Measurements from ENCODE around the gene PRORP.

DNA sequence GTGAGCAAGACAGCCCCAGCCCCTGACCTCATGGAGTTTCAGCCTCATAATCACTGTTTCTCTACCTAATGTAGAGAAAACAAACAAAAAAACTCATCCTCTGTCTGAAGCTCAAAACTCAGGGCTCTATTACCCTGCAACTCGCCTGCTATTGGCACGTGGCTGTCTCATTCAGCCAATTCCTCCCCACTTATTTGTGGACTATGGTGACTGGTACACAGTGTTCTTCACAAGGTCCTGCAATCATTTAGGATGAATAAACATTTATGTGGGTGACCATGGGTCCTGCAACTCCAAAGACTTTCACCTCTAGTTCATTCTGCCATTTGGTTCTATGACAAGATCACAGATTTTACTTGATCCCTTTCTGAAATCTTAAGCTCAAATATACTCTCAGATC lies 5.2 kb upstream of the PRORP start:
- TF ChIP-seq, protein P1, sequence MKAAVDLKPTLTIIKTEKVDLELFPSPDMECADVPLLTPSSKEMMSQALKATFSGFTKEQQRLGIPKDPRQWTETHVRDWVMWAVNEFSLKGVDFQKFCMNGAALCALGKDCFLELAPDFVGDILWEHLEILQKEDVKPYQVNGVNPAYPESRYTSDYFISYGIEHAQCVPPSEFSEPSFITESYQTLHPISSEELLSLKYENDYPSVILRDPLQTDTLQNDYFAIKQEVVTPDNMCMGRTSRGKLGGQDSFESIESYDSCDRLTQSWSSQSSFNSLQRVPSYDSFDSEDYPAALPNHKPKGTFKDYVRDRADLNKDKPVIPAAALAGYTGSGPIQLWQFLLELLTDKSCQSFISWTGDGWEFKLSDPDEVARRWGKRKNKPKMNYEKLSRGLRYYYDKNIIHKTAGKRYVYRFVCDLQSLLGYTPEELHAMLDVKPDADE (IDR thresholded peaks at IDR 0.05) = no peak
- TF ChIP-seq POLR2AphosphoS5 (IDR thresholded peaks at IDR 0.05; ENCODE audit: low read depth) = no peak
- TF ChIP-seq, protein P2, sequence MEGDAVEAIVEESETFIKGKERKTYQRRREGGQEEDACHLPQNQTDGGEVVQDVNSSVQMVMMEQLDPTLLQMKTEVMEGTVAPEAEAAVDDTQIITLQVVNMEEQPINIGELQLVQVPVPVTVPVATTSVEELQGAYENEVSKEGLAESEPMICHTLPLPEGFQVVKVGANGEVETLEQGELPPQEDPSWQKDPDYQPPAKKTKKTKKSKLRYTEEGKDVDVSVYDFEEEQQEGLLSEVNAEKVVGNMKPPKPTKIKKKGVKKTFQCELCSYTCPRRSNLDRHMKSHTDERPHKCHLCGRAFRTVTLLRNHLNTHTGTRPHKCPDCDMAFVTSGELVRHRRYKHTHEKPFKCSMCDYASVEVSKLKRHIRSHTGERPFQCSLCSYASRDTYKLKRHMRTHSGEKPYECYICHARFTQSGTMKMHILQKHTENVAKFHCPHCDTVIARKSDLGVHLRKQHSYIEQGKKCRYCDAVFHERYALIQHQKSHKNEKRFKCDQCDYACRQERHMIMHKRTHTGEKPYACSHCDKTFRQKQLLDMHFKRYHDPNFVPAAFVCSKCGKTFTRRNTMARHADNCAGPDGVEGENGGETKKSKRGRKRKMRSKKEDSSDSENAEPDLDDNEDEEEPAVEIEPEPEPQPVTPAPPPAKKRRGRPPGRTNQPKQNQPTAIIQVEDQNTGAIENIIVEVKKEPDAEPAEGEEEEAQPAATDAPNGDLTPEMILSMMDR (conservative IDR thresholded peaks at IDR 0.05; ENCODE audit: low read depth in 2 of 2) = no peak
- TF ChIP-seq EZH2 (IDR thresholded peaks at IDR 0.05; ENCODE audit: low read depth, unreplicated experiment) = no peak
